ENCODE results near the gene ATF6B.

- TF ChIP-seq EP300 (IDR thresholded peaks at IDR 0.05) (no peak), POLR2A (IDR thresholded peaks at IDR 0.05) (no peak)
- TF ChIP-seq, protein P1, sequence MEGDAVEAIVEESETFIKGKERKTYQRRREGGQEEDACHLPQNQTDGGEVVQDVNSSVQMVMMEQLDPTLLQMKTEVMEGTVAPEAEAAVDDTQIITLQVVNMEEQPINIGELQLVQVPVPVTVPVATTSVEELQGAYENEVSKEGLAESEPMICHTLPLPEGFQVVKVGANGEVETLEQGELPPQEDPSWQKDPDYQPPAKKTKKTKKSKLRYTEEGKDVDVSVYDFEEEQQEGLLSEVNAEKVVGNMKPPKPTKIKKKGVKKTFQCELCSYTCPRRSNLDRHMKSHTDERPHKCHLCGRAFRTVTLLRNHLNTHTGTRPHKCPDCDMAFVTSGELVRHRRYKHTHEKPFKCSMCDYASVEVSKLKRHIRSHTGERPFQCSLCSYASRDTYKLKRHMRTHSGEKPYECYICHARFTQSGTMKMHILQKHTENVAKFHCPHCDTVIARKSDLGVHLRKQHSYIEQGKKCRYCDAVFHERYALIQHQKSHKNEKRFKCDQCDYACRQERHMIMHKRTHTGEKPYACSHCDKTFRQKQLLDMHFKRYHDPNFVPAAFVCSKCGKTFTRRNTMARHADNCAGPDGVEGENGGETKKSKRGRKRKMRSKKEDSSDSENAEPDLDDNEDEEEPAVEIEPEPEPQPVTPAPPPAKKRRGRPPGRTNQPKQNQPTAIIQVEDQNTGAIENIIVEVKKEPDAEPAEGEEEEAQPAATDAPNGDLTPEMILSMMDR (IDR thresholded peaks at IDR 0.05), result no peak
These were observed 22.6 kb downstream of the ATF6B start for GRCh38 chr6:32105433-32105832.

Measured in stomach (tissue), 4 donors.